Glutamatergic neuron (in vitro differentiated cells): ENCODE results near the gene INPP5J. TPM values are rescaled to one million over a fixed set of nuclear protein-coding genes. Genes with fewer than 3 reads are reported as not detected.

Source experiments
- DNase-seq: peaks from one replicate; pipeline ENCODE4 v3.0.0; 2022
- H3K27ac Mint-ChIP-seq: one replicate; pipeline ENCODE4 v1.8.0; 2020; ENCODE audit warnings: mild to moderate bottlenecking, mixed read lengths, inconsistent platforms; ENCODE audit not compliant: unreplicated experiment
- H3K27me3 Mint-ChIP-seq: one replicate; pipeline ENCODE4 v1.8.0; 2020; ENCODE audit warnings: mild to moderate bottlenecking, moderate library complexity, mixed read lengths, inconsistent platforms; ENCODE audit not compliant: unreplicated experiment
- H3K36me3 Mint-ChIP-seq: one replicate; pipeline ENCODE4 v1.8.0; 2020; ENCODE audit warnings: mild to moderate bottlenecking, mixed read lengths, inconsistent platforms; ENCODE audit not compliant: unreplicated experiment
- H3K4me1 Mint-ChIP-seq: one replicate; pipeline ENCODE4 v1.8.0; 2020; ENCODE audit warnings: mild to moderate bottlenecking, low read depth, mixed read lengths, inconsistent platforms; ENCODE audit not compliant: unreplicated experiment
- H3K4me3 Mint-ChIP-seq: one replicate; pipeline ENCODE4 v1.8.0; 2020; ENCODE audit warnings: mild to moderate bottlenecking, mixed read lengths, inconsistent platforms; ENCODE audit not compliant: unreplicated experiment
- H3K9me3 Mint-ChIP-seq: one replicate; pipeline ENCODE4 v1.8.0; 2020; ENCODE audit warnings: mild to moderate bottlenecking, moderate library complexity, mixed read lengths, inconsistent platforms; ENCODE audit not compliant: unreplicated experiment
- total RNA-seq: library from RNA; stranded (reverse); fragmentation: NEBNext Ultra II Directional; extraction: Animal tissue kit (Norgen Biotek cat#: 25700); gene quantifications from one replicate; pipeline ENCODE4 v1.2.1, GENCODE V29; 2021; ENCODE audit not compliant: unreplicated experiment
- TF ChIP-seq, protein P1 (sequence below): fragments of 200-600 bp; sonication (generic); IDR thresholded peaks from one replicate; pipeline ENCODE4 v1.5.0; 2021; ENCODE audit not compliant: partially characterized antibody, unreplicated experiment

Gene INPP5J
- total RNA-seq, 1 donor from 2014 or later, result 15.4 TPM

DNA sequence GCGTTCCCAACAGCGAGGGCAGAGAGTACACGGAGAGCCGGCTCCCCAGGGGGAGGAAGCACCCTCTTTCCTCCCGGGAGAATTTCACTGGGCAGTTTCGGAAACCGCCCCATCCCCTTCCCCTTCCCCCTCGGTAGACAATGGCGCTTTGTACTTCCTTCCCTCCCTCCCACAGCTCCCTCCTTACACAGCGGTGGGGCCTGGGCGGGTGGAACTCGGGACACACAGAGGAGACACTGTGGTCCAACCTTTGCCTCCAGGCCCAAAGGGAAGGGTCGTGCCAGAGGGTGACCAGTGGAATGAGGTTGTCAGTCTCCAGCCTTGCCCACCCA is 37.3 kb upstream of the INPP5J start:
- no peak for DNase-seq
- Mint-ChIP-seq H3K4me1 (peaks cover 3% of the 10 kb centered on the region), H3K4me3 (no peak overlapping the region)

DNA sequence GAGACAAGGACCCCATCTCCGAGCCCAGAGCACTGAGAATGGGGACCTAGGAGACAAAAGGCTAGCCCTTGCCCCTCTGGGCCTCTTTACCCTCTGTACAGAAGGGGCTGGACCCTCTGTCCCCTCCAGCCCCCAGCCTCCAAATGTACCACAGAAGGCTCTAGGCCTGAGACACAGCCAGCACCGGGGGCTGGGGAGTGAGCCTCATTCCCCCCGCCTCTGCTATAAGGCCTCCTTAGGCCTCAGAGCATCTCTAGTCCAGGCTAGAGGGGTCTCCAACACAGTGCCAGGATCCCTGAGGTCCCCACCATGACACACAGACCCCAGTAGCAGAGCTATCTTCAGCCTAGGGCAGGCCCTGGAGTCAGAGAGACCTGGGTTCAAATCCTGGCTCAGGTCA is 36.8 kb upstream of the INPP5J start:
- peaks cover 8% of the 10 kb centered on the region for H3K27me3 Mint-ChIP-seq
- no peak overlapping the region for H3K27ac Mint-ChIP-seq
- no peak for DNase-seq
- H3K36me3 Mint-ChIP-seq, result no peaks in the 10 kb centered on the region
- H3K4me3 Mint-ChIP-seq, result no peak overlapping the region
- peaks cover 1% of the 10 kb centered on the region for H3K9me3 Mint-ChIP-seq
- TF ChIP-seq, protein P1, sequence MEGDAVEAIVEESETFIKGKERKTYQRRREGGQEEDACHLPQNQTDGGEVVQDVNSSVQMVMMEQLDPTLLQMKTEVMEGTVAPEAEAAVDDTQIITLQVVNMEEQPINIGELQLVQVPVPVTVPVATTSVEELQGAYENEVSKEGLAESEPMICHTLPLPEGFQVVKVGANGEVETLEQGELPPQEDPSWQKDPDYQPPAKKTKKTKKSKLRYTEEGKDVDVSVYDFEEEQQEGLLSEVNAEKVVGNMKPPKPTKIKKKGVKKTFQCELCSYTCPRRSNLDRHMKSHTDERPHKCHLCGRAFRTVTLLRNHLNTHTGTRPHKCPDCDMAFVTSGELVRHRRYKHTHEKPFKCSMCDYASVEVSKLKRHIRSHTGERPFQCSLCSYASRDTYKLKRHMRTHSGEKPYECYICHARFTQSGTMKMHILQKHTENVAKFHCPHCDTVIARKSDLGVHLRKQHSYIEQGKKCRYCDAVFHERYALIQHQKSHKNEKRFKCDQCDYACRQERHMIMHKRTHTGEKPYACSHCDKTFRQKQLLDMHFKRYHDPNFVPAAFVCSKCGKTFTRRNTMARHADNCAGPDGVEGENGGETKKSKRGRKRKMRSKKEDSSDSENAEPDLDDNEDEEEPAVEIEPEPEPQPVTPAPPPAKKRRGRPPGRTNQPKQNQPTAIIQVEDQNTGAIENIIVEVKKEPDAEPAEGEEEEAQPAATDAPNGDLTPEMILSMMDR, result no peak
- H3K4me1 Mint-ChIP-seq, result peaks cover 3% of the 10 kb centered on the region

More for the DNA sequence above, 37.3 kb upstream of the INPP5J start:
- Mint-ChIP-seq H3K36me3 (no peaks in the 10 kb centered on the region), H3K27me3 (peaks cover 8% of the 10 kb centered on the region), H3K9me3 (peaks cover 1% of the 10 kb centered on the region), H3K27ac (peak overlapping the region; percentile 28)
- TF ChIP-seq, protein P1, result peak; percentile 47

DNA sequence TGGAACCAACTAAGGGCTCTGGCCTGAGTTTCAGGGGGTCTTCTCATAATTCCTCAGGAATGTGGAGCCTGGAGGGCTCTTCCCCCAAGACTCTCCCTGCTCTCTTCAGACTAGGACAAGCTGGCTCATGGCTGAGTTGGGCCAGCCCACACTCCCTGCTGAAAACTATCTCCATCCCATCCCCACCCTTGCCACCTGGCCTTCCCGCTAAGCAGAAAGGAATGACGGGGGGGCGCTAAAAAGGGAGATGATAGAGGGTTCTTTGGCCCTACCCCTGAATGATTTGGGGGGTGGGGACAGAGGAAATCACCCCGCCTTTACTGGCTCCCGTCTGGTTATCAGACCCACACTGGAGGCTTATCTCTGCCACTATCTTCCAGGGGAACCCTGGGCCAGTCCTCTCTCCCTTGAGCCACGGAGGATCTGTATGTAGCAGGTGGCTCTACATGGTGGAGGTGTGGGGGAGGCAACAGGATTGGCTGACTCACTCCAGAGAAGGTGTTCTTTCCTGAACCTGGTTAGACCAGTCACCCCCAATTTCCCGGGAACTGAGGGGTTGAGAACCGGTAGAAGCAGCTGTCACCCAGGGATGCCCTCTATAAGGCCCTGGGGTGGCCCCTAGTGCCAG is 35.9 kb upstream of the INPP5J start:
- peaks cover 1% of the 10 kb centered on the region for H3K9me3 Mint-ChIP-seq
- H3K4me1 Mint-ChIP-seq, result peaks cover 2% of the 10 kb centered on the region
- H3K36me3 Mint-ChIP-seq, result no peaks in the 10 kb centered on the region
- TF ChIP-seq, protein P1, result no peak
- DNase-seq, result no peak
- H3K27ac Mint-ChIP-seq, result no peak overlapping the region
- no peak overlapping the region for H3K4me3 Mint-ChIP-seq
- peaks cover 8% of the 10 kb centered on the region for H3K27me3 Mint-ChIP-seq

DNA sequence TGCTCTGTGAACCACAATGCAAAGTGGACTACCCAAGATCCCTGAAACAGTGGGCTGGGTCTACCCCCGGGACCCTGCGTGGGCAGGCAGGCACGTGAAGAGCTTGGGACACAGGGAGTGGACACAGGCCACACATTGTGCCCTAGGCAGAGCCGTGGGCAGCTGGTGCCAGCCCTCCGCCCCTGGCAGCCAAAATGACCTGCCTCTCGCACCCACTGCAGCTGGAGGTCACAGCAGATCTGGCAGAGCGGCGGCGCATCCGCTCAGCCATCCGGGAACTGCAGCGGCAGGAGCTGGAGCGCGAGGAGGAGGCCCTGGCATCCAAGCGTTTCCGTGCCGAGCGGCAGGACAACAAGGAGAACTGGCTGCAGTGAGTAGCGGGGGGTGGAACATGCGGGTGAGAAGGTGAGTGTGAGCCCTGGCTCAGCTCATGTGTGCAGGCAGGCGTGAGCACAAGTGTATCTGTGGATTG is 35.0 kb upstream of the INPP5J start:
- Mint-ChIP-seq H3K4me3 (no peak overlapping the region), H3K36me3 (no peaks in the 10 kb centered on the region), H3K27me3 (peaks cover 2% of the 10 kb centered on the region), H3K27ac (no peak overlapping the region), H3K9me3 (peaks cover 1% of the 10 kb centered on the region), H3K4me1 (no peaks in the 10 kb centered on the region)
- DNase-seq, result no peak
- TF ChIP-seq, protein P1, result no peak

DNA sequence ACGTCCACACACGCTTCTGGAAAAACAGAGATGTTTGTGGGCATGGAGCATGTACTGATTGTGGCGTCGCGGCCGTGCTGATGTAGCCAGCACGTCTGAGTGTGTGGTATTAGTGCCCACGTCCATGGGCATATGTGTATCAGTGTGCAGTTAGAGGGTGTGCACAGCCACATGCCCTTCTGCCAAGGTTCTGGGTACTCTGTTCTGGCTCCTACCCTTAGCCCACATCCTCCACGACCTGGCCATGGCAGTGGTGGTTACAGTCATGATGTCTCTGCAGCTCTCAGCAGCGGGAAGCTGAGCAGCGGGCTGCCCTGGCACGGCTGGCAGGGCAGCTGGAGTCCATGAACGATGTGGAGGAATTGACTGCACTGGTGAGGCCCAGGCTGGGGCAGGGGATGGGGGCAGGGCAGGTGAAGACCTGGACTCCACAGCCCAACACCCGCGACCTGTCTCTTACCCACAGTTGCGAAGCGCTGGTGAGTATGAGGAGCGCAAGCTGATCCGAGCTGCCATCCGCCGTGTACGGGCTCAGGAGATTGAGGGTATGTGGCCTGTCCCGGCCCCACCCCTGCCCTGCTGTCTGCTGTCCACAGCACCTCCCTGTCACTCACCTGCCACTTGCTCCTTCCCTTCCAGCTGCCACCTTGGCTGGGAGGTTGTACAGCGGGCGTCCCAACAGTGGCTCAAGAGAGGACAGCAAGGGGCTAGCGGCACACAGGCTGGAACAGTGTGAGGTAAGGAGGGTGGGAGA is 34.4 kb upstream of the INPP5J start:
- H3K27ac Mint-ChIP-seq, result no peak overlapping the region
- H3K4me1 Mint-ChIP-seq, result no peaks in the 10 kb centered on the region
- no peak for DNase-seq
- H3K36me3 Mint-ChIP-seq, result no peaks in the 10 kb centered on the region
- peaks cover 2% of the 10 kb centered on the region for H3K27me3 Mint-ChIP-seq
- TF ChIP-seq, protein P1, result no peak
- peaks cover 1% of the 10 kb centered on the region for H3K9me3 Mint-ChIP-seq
- no peak overlapping the region for H3K4me3 Mint-ChIP-seq
